HFFc6 (cell line): ENCODE measurements around the gene PRKCH. TPM values are rescaled to one million over a fixed set of nuclear protein-coding genes. Genes with fewer than 3 reads are reported as not detected.
A peak's percentile ranks its signal among the peaks of the same experiment; 100 is the strongest.
"Not testable (repeated sequence)": the region's sequence is repeated elsewhere in the genome, so short reads cannot be mapped to it uniquely, and the experiment has no call there.

Experiments
- DNase-seq: peaks from one replicate; pipeline ENCODE4 v3.0.0-alpha.2; 2018
- H3K27ac Mint-ChIP-seq: 2 replicates; pipeline ENCODE4 v1.8.0; 2020; ENCODE audit warnings: mild to moderate bottlenecking, mixed read lengths
- H3K27me3 Mint-ChIP-seq: 2 replicates; pipeline ENCODE4 v1.8.0; 2021; ENCODE audit warnings: mild to moderate bottlenecking, moderate library complexity, mixed read lengths; ENCODE audit not compliant: insufficient read depth
- H3K36me3 Mint-ChIP-seq: 2 replicates; pipeline ENCODE4 v1.8.0; 2021; ENCODE audit warnings: low read depth, mixed read lengths
- H3K4me1 Mint-ChIP-seq: 2 replicates; pipeline ENCODE4 v1.8.0; 2020; ENCODE audit warnings: low read depth, mixed read lengths
- H3K4me3 Mint-ChIP-seq: 2 replicates; pipeline ENCODE4 v1.8.0; 2020; ENCODE audit warnings: mild to moderate bottlenecking, moderate library complexity, mixed read lengths
- H3K9me3 Mint-ChIP-seq: 2 replicates; pipeline ENCODE4 v1.8.0; 2020; ENCODE audit warnings: mild to moderate bottlenecking, mixed read lengths
- total RNA-seq, 6 experiments: library from RNA; stranded (reverse); fragmentation: NEBNext Ultra II Directional; extraction: Animal tissue kit (Norgen Biotek cat#: 25700); gene quantifications; 2 replicates in 1 of 6; 3 replicates in 5 of 6; pipeline ENCODE4 v1.2.3, GENCODE V29; 2021
- TF ChIP-seq, protein P1 (sequence below): fragments of 200-600 bp; sonication (generic); IDR thresholded peaks from 2 replicates; pipeline ENCODE4 v1.5.0; 2021; ENCODE audit warnings: antibody characterized with exemption, mild to moderate bottlenecking

Gene PRKCH
- total RNA-seq, 6 experiments from 2014 or later = 0.17 to 1.2 (median 0.35) TPM

DNA sequence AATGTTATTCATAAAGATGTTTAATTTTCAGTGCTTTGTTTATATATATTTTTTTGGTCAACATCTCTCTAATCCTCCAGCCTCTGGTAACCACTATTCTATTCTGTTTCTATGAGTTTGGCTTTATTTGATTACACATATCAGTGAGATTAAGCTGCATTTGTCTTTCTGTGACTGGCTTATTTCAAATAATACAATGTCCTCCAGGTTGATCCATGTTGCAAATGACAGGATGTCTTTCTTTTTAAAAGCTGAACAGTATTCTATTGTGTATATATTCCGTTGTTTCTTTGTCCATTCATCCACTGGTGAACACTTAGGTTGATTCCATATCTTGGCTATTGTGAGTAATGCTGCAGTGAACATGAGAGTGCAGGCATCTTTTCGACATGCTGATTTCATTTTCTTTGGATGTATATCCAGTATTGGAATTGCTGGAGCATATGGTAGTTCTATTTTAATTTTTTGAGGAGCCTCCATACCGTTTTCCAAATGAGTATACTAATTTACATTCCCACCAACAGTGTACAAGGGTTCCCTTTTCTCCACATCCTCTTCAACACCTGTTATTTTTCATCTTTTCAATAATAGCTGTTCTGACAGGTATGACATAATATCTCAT is 142.4 kb downstream of the PRKCH start:
- H3K4me1 Mint-ChIP-seq = peaks cover 45% of the 10 kb centered on the region
- H3K36me3 Mint-ChIP-seq = peaks cover 9% of the 10 kb centered on the region; the same call in 1 of the 2 replicates
- no peak for DNase-seq
- TF ChIP-seq, protein P1, sequence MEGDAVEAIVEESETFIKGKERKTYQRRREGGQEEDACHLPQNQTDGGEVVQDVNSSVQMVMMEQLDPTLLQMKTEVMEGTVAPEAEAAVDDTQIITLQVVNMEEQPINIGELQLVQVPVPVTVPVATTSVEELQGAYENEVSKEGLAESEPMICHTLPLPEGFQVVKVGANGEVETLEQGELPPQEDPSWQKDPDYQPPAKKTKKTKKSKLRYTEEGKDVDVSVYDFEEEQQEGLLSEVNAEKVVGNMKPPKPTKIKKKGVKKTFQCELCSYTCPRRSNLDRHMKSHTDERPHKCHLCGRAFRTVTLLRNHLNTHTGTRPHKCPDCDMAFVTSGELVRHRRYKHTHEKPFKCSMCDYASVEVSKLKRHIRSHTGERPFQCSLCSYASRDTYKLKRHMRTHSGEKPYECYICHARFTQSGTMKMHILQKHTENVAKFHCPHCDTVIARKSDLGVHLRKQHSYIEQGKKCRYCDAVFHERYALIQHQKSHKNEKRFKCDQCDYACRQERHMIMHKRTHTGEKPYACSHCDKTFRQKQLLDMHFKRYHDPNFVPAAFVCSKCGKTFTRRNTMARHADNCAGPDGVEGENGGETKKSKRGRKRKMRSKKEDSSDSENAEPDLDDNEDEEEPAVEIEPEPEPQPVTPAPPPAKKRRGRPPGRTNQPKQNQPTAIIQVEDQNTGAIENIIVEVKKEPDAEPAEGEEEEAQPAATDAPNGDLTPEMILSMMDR = no peak
- peaks cover 3% of the 10 kb centered on the region; the same call in 1 of the 2 replicates for H3K27me3 Mint-ChIP-seq
- no peaks in the 10 kb centered on the region; the same call in none of the 2 replicates for H3K9me3 Mint-ChIP-seq
- no peak overlapping the region for H3K4me3 Mint-ChIP-seq
- H3K27ac Mint-ChIP-seq = no peak overlapping the region

DNA sequence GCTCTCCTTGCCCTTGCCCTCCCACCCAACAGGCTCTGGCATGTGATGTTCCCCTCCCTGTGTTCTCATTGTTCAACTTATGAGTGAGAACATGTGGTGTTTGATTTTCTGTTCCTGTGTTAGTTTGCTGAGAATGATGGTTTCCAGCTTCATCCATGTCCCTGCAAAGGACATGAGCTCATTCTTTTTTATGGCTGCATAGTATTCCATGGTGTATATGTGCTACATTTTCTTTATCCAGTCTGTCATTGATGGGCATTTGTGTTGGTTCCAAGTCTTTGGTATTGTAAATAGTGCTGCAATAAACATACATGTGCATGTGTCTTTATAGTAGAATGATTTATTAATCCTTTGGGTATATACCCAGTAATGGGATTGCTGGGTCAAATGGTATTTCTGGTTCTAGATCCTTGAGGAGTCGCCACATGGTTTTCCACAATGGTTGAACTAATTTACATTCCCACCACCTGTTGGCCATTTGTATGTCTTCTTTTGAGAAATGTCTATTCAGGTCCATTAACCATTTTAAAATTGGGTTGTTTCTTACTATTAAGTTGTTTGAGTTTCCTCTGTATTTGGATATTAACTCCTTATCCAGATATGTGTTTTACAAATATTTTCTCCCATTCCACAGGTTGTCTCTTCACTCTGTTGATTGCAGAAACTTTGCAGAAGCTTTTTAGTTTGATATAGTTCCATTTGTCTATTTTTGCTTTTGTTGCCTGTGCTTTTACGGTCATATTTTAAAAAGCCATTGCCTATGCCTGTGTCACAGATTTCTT is 143.4 kb downstream of the PRKCH start:
- peaks cover 50% of the 10 kb centered on the region for H3K4me1 Mint-ChIP-seq
- not testable (repeated sequence) for DNase-seq, H3K27ac Mint-ChIP-seq, H3K9me3 Mint-ChIP-seq, H3K27me3 Mint-ChIP-seq, H3K4me3 Mint-ChIP-seq, H3K36me3 Mint-ChIP-seq

DNA sequence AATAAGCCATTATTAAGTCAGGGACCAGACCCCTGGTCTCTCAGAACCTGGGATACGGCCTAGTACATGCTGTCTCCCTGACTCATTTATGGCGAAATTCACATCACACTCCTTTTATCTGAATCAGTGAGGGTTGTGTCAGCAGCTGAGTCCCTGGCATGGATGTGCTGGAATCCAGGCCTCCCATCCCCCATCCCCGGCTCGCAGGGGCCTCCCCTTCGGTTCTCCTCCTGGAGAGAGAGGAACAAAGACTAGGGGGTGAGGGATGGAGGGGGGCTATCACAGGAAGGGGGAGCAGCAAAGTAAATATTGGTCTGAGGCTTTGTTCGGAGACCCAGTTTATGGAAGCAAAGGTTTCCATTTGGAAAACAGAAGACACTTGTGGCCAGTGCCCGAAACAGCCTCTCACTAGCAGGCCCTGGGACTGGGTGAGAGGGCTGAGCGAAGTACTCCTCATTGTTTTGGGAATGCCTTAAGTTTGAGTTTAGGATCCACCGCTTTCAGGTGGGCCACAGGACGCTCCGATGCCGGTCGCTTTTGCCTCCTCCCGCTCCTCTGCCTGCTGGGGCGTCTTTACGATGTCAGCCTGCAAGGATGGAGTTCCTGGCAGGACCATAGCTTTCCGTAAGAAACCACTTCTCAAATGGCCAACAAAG is 145.0 kb downstream of the PRKCH start:
- Mint-ChIP-seq H3K4me1 (peaks cover 64% of the 10 kb centered on the region), H3K36me3 (peaks cover 9% of the 10 kb centered on the region; the same call in 1 of the 2 replicates), H3K9me3 (no peaks in the 10 kb centered on the region; the same call in none of the 2 replicates), H3K27me3 (no peaks in the 10 kb centered on the region; the same call in 1 of the 2 replicates), H3K27ac (peak overlapping the region; percentile 61), H3K4me3 (no peak overlapping the region; the same call in 1 of the 2 replicates)
- TF ChIP-seq, protein P1 = no peak
- peak; percentile 88 for DNase-seq

DNA sequence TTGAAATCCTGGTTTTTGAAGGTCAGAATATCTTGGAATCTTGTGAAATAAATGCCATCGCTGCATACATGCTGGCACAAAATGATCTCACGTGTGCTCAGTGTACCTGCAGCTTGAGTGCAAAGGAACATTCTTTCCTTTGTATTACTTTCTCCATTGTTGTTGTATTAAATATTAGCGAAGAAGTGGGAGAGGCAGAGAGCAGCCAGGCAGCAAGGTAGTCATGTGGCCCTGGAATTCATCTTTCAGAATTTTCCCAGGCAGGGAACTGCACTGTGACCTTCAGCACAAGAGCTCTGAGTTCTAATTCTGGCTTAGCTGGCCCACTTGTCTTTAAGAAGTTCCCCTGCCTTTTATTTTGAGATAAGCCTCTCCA is 145.5 kb downstream of the PRKCH start:
- DNase-seq = no peak
- H3K36me3 Mint-ChIP-seq = peaks cover 9% of the 10 kb centered on the region; the same call in 1 of the 2 replicates
- no peak overlapping the region for H3K4me3 Mint-ChIP-seq
- 0 out of 2 replicates have a peak overlapping the region, but pooled peaks have one; percentile 61 for H3K27ac Mint-ChIP-seq
- H3K27me3 Mint-ChIP-seq = no peaks in the 10 kb centered on the region; the same call in 1 of the 2 replicates
- H3K4me1 Mint-ChIP-seq = peaks cover 64% of the 10 kb centered on the region
- TF ChIP-seq, protein P1 = no peak
- no peaks in the 10 kb centered on the region; the same call in none of the 2 replicates for H3K9me3 Mint-ChIP-seq

DNA sequence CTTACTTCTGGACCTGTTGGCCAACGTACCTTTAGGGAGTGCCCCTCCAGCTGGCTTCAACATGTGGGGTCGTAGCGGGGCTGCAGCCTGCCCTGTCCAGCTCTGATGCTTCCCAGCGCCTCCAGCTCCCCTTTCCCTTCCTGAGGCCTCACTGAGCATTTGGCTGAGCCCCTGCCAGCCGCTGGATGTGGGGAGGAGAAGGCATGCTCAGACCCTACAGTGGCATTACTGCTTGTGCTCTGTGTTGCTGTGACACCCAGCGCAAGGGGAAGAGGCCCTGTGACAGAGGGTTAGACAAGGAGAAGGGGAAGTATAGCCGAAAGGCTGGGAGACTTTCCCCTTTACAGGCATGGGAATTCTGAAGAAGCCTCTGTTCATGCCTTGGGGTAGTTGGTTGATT is 145.9 kb downstream of the PRKCH start:
- H3K4me1 Mint-ChIP-seq = peaks cover 64% of the 10 kb centered on the region

More for the DNA sequence above, 145.9 kb downstream of the PRKCH start:
- H3K27me3 Mint-ChIP-seq = no peaks in the 10 kb centered on the region; the same call in 1 of the 2 replicates
- H3K4me3 Mint-ChIP-seq = no peak overlapping the region
- H3K36me3 Mint-ChIP-seq = peaks cover 9% of the 10 kb centered on the region; the same call in 1 of the 2 replicates
- no peak for DNase-seq
- TF ChIP-seq, protein P1 = no peak
- no peak overlapping the region for H3K27ac Mint-ChIP-seq
- no peaks in the 10 kb centered on the region; the same call in none of the 2 replicates for H3K9me3 Mint-ChIP-seq
